Measurements from ENCODE around the gene PDZD7.
A peak's percentile ranks its signal among the peaks of the same experiment; 100 is the strongest.

Gene PDZD7

DNA sequence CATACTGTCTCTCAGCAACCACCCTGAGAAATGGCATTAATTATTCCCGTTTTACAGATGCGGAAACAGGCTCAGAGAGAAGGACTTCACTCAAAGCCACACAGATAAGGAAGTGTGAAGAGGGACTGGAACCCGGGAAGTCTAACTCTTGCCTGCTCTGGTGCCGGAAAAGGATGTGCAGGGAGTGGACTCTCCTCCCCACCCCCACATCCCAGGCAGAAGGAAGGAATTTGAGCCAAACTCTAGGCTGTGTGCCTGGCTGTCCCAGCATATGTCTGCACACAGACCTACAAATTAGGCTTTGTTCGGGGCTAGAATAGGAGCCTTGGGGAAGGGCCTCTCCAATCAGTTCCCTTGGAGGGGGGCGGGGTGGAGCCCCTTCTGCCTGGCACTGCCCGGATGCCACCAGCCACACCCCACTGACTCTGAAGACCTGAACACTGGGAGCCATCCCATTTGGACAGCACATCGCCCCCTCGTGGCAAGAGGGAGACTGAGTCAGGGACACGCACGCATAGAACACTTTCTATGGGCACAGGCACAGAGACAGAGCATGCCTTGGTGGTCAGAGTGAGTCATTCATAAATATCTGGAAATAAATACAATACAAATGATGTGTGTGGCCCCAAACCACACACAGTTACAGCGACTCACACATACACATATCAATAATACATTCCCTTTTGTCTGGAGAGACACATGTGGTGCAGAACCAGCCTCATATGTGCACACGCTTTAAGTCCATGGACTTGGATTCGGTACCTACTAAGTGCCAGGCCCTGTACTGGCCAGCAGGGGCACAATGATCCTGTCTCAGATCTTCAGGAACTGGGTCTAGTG is 18.2 kb downstream of the PDZD7 start:
- Histone ChIP-seq H3K27ac (ENCODE audit: low read length) (no peak overlapping the region), H3K36me3 (replicated peaks; ENCODE audit: insufficient read depth, low read length) (no peaks in the 10 kb centered on the region), H3K9me3 (replicated peaks; ENCODE audit: insufficient read depth, low read length) (no peaks in the 10 kb centered on the region), H3K27me3 (replicated peaks; ENCODE audit: insufficient read depth, low read length) (peaks cover 25% of the 10 kb centered on the region), H3F3A (ENCODE audit: insufficient read depth, low read length) (no peaks in the 10 kb centered on the region), H3K79me2 (ENCODE audit: low read length) (no peaks in the 10 kb centered on the region), H3K9ac (ENCODE audit: low read length) (no peak overlapping the region), H3K4me1 (ENCODE audit: low read length) (peaks cover 9% of the 10 kb centered on the region; the same call in 1 of the 2 replicates), H4K20me1 (ENCODE audit: insufficient read depth, low read length) (no peaks in the 10 kb centered on the region), H3K4me2 (ENCODE audit: low read depth, low read length) (peak overlapping the region; percentile 54; the same call in 1 of the 2 replicates), H2AFZ (ENCODE audit: low read length) (peak overlapping the region; percentile 38; the same call in 1 of the 2 replicates), H3K9me2 (replicated peaks; ENCODE audit: insufficient read depth, low read length) (no peaks in the 10 kb centered on the region), H3K4me3 (ENCODE audit: low read length) (no peak overlapping the region)
- TF ChIP-seq EZH2 (optimal IDR thresholded peaks at IDR 0.05; ENCODE audit: low read depth, low read length) = no peak
- TF ChIP-seq, protein P1, sequence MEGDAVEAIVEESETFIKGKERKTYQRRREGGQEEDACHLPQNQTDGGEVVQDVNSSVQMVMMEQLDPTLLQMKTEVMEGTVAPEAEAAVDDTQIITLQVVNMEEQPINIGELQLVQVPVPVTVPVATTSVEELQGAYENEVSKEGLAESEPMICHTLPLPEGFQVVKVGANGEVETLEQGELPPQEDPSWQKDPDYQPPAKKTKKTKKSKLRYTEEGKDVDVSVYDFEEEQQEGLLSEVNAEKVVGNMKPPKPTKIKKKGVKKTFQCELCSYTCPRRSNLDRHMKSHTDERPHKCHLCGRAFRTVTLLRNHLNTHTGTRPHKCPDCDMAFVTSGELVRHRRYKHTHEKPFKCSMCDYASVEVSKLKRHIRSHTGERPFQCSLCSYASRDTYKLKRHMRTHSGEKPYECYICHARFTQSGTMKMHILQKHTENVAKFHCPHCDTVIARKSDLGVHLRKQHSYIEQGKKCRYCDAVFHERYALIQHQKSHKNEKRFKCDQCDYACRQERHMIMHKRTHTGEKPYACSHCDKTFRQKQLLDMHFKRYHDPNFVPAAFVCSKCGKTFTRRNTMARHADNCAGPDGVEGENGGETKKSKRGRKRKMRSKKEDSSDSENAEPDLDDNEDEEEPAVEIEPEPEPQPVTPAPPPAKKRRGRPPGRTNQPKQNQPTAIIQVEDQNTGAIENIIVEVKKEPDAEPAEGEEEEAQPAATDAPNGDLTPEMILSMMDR (IDR thresholded peaks at IDR 0.05; ENCODE audit: low read length) = peak; percentile 95
- peak; percentile 87 for DNase-seq

DNA sequence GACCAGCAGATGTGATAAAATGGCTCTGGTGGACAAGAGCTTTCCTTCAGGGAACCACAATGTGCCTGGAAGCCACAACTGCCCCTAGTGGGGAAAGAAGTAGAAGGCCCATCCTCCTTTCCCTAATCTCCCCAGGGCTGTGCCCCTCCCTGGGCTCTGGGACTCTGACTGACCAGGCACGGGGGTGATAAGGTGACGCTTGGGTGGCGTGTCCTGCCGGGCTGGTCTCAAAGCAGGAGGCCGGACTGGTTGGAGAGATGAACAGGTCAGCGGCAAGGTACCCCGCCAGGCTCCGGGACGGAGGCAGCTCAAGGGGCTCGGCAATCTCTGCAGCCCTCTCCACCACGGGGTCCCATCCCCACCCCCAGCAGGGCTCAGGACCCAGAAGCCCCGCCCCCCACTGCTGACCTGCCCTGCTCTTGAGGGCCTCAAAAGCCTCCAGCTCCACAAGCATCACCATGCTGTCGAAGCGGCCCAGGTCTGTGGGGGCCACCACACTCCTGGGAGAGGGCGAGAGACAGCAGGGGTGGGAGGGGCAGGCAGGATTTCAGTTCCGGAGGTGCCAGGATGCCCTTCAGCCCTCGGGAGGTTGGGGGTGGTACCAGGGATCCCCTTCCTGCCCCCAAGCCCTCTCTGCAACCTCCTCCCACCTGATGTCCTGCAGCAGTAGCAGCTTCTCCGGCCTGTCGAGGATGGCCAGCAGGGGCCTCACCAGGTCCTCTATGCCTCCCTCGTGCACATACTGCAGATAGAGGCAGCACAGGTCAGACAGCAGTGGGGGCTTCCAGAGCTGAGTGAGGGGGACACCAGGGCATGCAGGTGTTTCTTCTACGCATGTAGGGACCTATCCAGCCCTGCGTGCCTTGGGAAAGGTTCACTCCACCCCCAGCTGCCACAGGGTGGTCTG is 19.2 kb downstream of the PDZD7 start:
- Histone ChIP-seq H3K27ac (ENCODE audit: low read length) (no peak overlapping the region), H3F3A (ENCODE audit: insufficient read depth, low read length) (no peaks in the 10 kb centered on the region), H3K4me1 (ENCODE audit: low read length) (peaks cover 9% of the 10 kb centered on the region; the same call in 1 of the 2 replicates), H3K9ac (ENCODE audit: low read length) (no peak overlapping the region), H3K79me2 (ENCODE audit: low read length) (no peaks in the 10 kb centered on the region), H2AFZ (ENCODE audit: low read length) (no peak overlapping the region), H3K4me3 (ENCODE audit: low read length) (no peak overlapping the region), H3K27me3 (replicated peaks; ENCODE audit: insufficient read depth, low read length) (peaks cover 15% of the 10 kb centered on the region), H3K9me3 (replicated peaks; ENCODE audit: insufficient read depth, low read length) (no peaks in the 10 kb centered on the region), H3K4me2 (ENCODE audit: low read depth, low read length) (no peak overlapping the region), H4K20me1 (ENCODE audit: insufficient read depth, low read length) (no peaks in the 10 kb centered on the region), H3K36me3 (replicated peaks; ENCODE audit: insufficient read depth, low read length) (no peaks in the 10 kb centered on the region), H3K9me2 (replicated peaks; ENCODE audit: insufficient read depth, low read length) (no peaks in the 10 kb centered on the region)
- TF ChIP-seq EZH2phosphoT487 (IDR thresholded peaks at IDR 0.05; ENCODE audit: low read length) = no peak
- TF ChIP-seq, protein P1 (IDR thresholded peaks at IDR 0.05; ENCODE audit: low read length) = 0 out of 2 replicates have a peak, but pooled peaks have one; percentile 8
- DNase-seq = no peak

DNA sequence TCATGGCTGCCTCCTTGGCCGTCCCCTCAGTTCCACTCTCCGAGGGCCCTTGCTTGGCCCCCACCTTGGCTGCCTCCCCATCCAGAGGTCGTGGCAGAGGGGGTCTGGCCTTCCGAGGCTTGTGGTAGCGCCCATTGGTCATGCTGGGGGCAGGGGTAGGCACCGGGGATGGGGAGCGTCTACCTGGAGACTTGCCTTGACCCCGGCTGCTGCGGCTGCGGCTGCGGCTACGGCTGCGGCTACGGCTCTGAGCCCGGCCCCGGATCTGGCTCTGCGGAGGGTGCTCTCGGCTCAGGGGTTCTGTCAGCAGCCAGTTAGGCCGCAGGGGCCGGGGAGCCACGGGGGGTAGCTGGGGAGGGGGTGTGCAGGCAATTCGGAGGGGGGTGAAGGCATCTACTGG is 20.6 kb downstream of the PDZD7 start:
- Histone ChIP-seq H3F3A (ENCODE audit: insufficient read depth, low read length) (no peaks in the 10 kb centered on the region), H4K20me1 (ENCODE audit: insufficient read depth, low read length) (no peaks in the 10 kb centered on the region), H3K4me2 (ENCODE audit: low read depth, low read length) (no peak overlapping the region), H3K9ac (ENCODE audit: low read length) (no peak overlapping the region), H3K9me2 (replicated peaks; ENCODE audit: insufficient read depth, low read length) (no peaks in the 10 kb centered on the region), H3K79me2 (ENCODE audit: low read length) (no peaks in the 10 kb centered on the region), H3K4me3 (ENCODE audit: low read length) (no peak overlapping the region), H3K9me3 (replicated peaks; ENCODE audit: insufficient read depth, low read length) (no peaks in the 10 kb centered on the region), H3K36me3 (replicated peaks; ENCODE audit: insufficient read depth, low read length) (no peaks in the 10 kb centered on the region), H3K4me1 (ENCODE audit: low read length) (peaks cover 9% of the 10 kb centered on the region; the same call in 1 of the 2 replicates), H3K27me3 (replicated peaks; ENCODE audit: insufficient read depth, low read length) (peaks cover 1% of the 10 kb centered on the region; the same call in 1 of the 2 replicates), H3K27ac (ENCODE audit: low read length) (no peak overlapping the region), H2AFZ (ENCODE audit: low read length) (no peak overlapping the region)
- DNase-seq = no peak
- TF ChIP-seq EZH2phosphoT487 (IDR thresholded peaks at IDR 0.05; ENCODE audit: low read length) (no peak), EZH2 (optimal IDR thresholded peaks at IDR 0.05; ENCODE audit: low read depth, low read length) (no peak)
- TF ChIP-seq, protein P1 (IDR thresholded peaks at IDR 0.05; ENCODE audit: low read length) = no peak
